Measurements from ENCODE around the gene EXOC7.

EXOC7 gene
- 247 to 266 reads per million in 2 donors for total RNA-seq

- DNase-seq = peak; percentile 85
Observed at GRCh38 chr17:76103274-76104139, at the start of gene EXOC7. EXOC7 (minus strand) TSS chr17:76103787; CDS start chr17:76103692, 95 bp downstream.

GRCh38 chr17:76153202-76153601 is 49.6 kb upstream of the EXOC7 start:
- DNase-seq = no peak

GRCh38 chr17:76152591-76152990 is 49.0 kb upstream of the EXOC7 start:
- DNase-seq = no peak

- DNase-seq = no peak
Observed at GRCh38 chr17:76151896-76152454, 48.4 kb upstream of the EXOC7 start.

- no peak for DNase-seq
Observed at GRCh38 chr17:76150712-76151622, 47.4 kb upstream of the EXOC7 start.

DNA sequence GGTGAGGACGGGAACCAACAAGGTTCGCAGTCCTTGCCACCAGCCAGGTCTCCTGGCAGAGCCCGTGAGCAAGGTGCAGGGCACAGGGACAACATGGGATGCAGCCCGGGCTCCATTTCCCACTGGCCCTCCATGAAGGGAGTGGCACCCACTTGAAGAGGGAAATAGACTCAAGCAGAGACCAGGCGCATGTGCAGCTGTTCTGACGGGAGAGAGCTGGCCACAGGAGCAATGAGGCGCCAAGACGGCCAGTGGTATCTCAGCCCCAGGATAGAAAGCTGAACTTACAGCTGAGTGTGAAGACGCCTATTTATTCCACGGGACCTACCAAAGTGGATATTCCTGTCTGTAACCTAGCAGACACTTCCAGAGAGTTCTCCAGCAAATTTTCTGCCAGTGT is 45.6 kb upstream of the EXOC7 start:
- no peak for DNase-seq

DNA sequence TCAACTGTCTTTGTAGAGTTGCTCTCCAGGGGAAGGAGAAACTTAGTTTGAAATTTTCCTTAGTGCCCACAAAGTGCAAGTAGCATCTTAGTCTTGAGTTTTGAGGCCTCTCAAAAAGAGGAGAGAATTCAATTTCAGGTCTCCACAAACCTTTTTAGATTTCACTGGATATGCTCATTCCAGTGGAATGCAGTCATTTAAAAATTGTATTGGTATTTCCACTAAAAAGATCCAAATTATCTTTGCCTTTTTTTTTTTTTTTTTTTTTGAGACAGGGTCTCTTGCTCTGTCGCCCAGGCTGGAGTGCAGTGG is 44.4 kb upstream of the EXOC7 start:
- DNase-seq = no peak

DNA sequence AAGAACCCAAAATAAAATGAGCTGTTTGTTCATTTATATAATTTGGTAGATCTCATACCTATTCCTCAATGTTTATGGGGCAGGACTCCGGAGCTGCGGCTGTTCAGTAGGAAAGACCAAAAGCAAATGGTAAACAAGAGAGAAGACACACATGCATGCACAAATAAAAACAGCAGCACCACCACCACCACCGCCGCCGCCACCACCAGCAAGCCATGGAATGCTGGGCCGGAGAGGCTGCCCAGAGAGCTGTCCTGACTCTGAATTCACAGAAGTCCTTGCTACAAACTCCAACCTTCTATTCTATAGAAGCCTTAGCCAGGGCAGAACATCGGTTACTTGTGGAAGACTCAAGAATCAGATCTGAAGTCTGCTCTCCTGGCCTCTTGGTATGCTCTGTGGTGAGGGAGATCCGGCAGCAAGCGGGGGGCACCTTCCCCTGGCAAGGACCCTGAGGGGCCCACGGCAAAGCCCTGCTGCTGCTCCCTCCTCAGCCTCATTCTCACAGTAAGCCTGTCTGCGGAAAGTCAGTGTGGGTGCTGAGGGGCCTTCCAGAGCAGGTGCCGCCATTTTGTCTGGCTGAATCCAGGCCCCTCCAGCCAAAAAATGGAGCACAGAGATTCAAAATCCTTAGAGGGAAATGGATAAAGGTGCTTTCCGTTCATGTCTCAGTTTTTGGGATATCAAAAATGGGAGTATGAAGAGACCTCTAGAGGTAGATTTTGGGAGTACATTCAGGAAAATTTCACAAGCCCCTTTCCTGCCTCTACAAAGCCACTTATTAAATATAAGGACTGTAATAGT is 43.8 kb upstream of the EXOC7 start:
- no peak for DNase-seq

- no peak for DNase-seq
Observed at GRCh38 chr17:76146053-76146851, 42.7 kb upstream of the EXOC7 start.

DNA sequence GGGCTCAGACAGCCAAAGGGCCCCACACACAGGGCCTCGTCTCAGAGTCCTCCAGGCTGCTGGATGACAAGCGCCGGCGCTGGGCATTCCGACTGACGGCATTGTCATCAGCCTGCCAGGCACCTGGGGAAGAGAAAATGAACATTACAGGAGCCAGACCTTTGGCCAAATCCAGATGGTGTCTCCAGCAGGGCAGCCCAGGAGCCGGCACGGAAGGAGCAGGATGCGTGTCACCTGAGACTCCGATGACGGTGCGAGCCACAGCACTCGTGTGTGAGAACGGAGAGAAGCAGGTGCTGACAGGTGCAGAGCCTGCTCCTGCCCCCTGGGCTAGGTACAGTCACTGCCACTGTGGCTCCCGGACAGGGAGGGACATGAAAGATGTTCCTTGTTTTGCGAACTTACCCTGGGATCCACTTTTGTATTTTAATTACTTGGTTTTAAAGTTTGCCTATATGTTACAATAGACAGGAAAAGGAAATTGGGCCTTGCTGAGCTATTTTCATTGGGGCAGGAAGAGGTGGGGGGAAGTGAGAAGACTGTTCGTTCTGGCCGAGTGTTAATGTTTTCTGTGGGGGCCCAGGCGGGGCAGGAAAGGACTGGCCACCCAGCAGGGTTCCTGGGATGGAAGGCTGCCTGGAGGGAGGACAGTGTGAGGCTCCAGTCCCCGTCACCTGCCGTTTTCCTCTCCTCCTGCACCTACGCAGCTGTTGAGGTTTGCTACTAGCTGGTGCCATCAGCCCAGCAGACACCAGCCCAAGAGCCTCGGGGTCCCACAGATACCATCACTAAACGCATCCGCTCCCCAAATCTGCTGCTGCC is 41.9 kb upstream of the EXOC7 start:
- no peak for DNase-seq

DNA sequence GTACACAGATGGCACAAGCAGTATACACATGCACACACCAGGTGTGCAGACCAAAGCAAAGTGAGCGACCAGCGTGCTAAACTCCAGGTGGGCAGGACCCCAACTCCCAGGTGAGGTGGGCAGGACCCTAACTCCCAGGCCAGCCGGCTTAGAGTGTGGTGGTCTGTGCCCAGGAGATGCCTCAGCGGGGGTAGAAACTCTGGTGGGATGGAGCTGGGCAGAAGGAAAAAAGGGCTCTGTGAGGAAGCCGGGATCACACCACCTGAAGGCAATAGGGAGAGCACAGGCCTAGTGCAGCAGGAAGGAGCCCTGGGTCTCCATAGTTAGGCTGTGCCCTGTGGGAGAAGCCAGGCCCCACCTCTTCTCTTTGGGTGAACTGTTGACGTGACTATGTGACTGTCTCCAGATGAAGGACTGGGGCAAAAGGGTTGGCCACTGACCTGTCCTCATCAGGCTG is 39.0 kb upstream of the EXOC7 start:
- no peak for DNase-seq

DNA sequence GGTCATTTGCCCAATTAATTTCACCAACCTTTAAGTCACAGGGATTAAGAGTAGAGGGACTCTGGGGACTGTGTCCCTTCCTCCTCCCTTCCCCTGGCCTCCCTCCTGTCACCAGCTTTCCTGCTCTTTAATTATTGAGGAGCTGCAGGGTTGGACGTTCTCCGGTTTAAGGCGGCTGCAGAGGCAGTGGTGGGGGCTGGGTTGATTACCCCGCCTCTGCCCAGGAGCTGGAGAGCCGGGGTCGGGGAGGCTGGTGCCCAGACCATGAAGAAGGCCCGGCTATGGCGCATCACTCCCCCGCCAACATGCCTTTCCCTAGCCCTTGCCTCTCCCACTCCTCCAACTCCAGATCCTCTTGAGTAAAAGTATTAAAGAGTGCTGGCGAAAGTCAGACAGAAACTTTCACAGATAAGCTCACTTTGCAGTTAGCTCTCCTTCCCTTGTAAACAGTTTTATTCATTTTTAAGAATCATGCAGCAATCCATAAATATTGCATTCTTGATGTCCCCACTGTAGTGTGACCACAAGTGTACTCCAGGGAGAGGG is 38.5 kb upstream of the EXOC7 start:
- no peak for DNase-seq

DNA sequence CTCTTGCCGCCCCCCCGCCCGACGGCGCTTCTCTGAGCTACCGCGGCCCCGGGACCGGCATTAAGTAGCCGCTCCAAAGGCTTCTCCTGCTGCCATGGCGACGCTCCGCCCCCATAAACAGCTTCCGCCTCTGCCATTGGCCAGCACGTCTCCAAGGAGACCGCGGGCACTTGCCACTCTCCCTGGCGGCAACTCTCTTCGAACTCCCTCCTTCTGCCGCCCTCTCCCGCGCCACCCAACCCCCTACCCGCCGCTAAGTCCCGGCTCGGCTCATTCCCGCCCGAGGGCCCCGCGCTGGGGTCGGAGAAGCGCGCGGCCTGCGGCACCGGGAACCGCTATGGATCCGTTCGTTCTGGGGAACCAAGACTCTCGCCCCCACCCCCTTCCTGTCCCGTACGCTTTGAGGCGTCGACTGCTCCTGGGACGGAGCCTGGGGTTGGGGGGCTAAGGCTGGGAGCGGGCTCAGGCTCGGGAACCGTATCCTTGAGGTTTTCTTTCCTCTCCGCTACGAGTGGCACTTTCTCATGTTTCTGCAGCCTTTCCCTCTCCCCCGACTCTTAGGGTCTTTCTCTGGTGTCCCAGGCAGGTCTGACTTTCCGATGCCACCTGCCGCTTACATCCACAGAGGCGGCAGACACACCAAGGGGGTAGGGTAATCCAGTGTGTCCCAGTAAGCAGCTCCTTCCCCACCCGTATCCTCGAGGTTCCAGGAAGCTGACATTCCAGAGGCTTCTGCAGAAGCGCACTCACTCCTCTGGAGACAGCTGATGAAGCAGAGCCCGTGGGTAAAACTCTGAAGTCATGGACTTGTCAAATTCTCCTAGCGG is 37.8 kb upstream of the EXOC7 start, which contains the start of gene FOXJ1:
Gene FOXJ1, minus strand, starts transcription at position 34 of the 827 bp plus-strand sequence. CDS start 850 bp downstream, outside the sequence.
- DNase-seq = peak; percentile 78

- no peak for DNase-seq
Observed at GRCh38 chr17:76140661-76141211, 37.1 kb upstream of the EXOC7 start.

DNA sequence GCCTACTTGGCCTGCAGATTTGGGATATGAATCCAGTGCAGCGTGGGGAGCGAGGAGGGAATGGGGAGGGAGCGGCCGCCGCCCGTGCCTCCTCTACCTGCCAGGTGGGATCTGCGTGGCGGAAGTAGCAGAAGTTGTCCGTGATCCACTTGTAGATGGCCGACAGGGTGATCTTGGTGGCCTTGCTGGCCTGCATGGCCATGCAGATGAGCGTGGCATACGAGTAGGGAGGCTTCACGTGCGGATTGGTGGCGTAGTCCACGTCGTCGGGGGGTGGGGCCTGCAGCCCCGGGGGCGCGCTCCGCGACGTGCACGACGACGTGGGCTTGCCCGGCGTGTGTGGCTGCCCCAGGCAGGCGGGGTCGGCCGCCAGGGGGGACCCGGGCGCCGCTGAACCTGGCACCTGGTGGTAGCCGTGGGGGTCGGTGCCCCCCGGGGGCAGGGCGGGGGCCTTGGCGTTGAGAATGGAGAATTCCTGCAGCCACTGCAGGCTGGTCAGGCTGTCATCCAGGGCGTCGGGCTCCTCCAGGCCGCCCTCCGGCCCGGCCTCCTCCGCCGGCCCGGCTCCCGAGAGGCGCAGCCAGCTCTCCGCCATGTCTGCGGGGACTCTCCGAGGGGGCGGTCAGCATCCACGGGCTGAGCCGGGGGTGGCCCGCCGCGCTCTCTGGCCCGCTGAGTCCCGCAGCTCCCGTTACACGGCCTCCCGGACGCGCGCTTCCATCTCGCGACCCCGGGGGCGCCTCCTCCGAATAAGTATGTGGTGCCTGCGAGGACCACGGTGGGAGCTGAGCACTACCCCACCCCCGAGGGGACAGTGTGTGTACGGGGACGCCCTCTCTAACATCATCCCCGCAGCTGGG is 36.4 kb upstream of the EXOC7 start:
- DNase-seq = no peak

DNA sequence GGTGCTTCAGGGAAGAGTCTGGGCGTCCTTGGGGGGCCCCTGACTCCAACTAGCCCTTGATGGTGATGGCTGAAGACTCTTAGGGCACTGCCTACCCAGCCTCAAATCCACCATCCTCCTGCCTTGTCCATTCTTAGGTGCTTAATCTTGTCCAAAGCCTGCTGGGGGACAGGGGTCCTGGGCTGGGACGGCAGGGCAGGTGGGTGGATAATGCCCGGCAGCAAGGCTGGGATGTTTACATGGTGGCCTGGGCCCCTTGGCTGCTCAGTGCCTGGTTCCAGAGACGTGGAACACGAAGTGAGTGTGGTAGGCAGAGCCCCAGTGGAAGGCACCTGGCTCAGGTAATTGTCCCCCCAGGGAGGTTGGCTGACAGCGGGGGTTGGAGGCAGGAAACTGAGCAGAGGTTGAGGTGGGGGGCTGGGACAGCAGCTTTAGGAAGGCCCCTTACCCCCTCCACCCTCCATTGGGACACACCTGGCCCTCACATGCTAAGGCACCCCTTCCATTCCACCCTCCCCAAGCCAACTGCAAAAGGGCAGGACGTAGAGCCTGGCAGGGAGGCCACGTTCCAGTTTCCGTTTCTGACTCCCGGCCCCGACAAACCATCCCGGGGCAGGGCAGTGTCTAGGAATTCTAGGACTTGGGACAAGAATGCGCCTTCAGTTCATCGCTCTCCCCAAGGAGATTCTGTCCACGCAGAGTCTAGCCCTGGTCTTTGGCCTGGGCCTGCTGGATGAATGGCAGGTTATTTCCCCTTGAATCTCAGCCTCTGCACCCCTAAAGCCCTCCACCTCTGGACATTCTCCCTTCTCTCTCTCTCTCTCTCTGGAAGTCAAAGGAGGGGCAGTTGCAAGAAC is 35.5 kb upstream of the EXOC7 start:
- no peak for DNase-seq
